Activated CD4-positive, alpha-beta T cell treated with anti-CD3 and anti-CD28 coated beads for 36 hours (primary cell): Measurements from ENCODE around the gene IGSF9. TPM values are rescaled to one million over a fixed set of nuclear protein-coding genes. Genes with fewer than 3 reads are reported as not detected.
A peak's percentile ranks its signal among the peaks of the same experiment; 100 is the strongest.

Experiments
- ATAC-seq: fragments of 200-7000 bp; cut with Tn5 transposase; one replicate; pipeline ENCODE4 v1.10.0; 2021; ENCODE audit warnings: mild to moderate bottlenecking, moderate library complexity
- CTCF ChIA-PET: fragments of 350-600 bp; sonication (Branson Sonifier 250); formaldehyde crosslinking; loops from one replicate; lab custom pipeline; 2021; ENCODE audit warnings: antibody characterized with exemption; lab: Charles Lee
- POLR2A ChIA-PET: fragments of 350-600 bp; sonication (Branson Sonifier 250); formaldehyde crosslinking; loops from one replicate; lab custom pipeline; 2021; ENCODE audit warnings: antibody characterized with exemption, inconsistent platforms; lab: Charles Lee
- DNase-seq: peaks from one replicate; pipeline ENCODE4 v3.0.0-alpha.2; 2020
- H3K27ac Mint-ChIP-seq: one replicate; pipeline ENCODE4 v1.8.0; 2021; ENCODE audit warnings: mixed read lengths
- H3K27me3 Mint-ChIP-seq: one replicate; pipeline ENCODE4 v1.8.0; 2021; ENCODE audit warnings: mixed read lengths
- H3K36me3 Mint-ChIP-seq: one replicate; pipeline ENCODE4 v1.8.0; 2021; ENCODE audit warnings: low read depth, mixed read lengths
- H3K4me1 Mint-ChIP-seq: one replicate; pipeline ENCODE4 v1.8.0; 2021; ENCODE audit warnings: mixed read lengths
- H3K4me3 Mint-ChIP-seq: one replicate; pipeline ENCODE4 v1.8.0; 2021; ENCODE audit warnings: mild to moderate bottlenecking, moderate library complexity, mixed read lengths
- H3K9me3 Mint-ChIP-seq: one replicate; pipeline ENCODE4 v1.8.0; 2021; ENCODE audit warnings: low read depth, mixed read lengths
- intact Hi-C, 2 experiments: fragments of 100-400 bp; cut with DNase I in 1 of 2; cut with micrococcal nuclease in 1 of 2; formaldehyde crosslinking; loops; one replicate each; pipeline versions ENCODE4 v1.14.2 to v1.15.1; 2022 to 2024; cut with DNase I, micrococcal nuclease
- total RNA-seq, 2 experiments: library from RNA; stranded (reverse); gene quantifications; one replicate each; pipeline ENCODE4 v1.2.3, GENCODE V29; 2021

IGSF9 gene
- total RNA-seq, 2 experiments from 2014 or later: 0.07 TPM; not detected in 1

DNA sequence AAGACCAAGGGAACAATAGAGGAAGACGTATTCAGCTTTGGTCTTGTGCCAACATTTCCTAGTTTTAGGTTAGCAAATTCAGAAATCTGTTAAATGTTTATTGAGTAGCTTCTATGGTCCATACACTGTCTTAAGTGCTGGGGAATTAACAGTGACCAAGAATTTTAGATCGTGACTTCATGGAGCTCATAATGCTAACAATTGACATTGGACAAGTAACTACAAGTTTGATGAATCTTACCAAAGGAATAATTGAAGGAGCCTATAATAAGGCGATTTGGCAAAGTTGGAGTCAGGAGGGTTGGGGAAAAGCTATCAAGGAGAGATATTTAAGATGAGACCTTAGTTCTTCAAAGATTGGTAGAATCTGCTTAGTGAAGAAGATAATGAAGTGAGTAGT lies 10.0 kb upstream of the IGSF9 start:
- ChIA-PET CTCF (interaction anchor here (0.7 to 1.7 kb wide), 4 partner anchors 17 to 52 kb away, joined by 3 to 8 read pairs (median 6); no protein-coding TSS in a partner anchor), POLR2A (interaction anchor here (0.6 kb wide), 1 partner anchor 150 kb away, joined by 3 read pairs; no protein-coding TSS in a partner anchor)
- Mint-ChIP-seq H3K27me3 (peaks cover 21% of the 10 kb centered on the region), H3K9me3 (no peaks in the 10 kb centered on the region), H3K4me3 (no peak overlapping the region), H3K36me3 (no peaks in the 10 kb centered on the region), H3K27ac (no peak overlapping the region), H3K4me1 (peaks cover 13% of the 10 kb centered on the region)
- DNase-seq (no peak), ATAC-seq (no peak)
- intact Hi-C loops: no loop called here

DNA sequence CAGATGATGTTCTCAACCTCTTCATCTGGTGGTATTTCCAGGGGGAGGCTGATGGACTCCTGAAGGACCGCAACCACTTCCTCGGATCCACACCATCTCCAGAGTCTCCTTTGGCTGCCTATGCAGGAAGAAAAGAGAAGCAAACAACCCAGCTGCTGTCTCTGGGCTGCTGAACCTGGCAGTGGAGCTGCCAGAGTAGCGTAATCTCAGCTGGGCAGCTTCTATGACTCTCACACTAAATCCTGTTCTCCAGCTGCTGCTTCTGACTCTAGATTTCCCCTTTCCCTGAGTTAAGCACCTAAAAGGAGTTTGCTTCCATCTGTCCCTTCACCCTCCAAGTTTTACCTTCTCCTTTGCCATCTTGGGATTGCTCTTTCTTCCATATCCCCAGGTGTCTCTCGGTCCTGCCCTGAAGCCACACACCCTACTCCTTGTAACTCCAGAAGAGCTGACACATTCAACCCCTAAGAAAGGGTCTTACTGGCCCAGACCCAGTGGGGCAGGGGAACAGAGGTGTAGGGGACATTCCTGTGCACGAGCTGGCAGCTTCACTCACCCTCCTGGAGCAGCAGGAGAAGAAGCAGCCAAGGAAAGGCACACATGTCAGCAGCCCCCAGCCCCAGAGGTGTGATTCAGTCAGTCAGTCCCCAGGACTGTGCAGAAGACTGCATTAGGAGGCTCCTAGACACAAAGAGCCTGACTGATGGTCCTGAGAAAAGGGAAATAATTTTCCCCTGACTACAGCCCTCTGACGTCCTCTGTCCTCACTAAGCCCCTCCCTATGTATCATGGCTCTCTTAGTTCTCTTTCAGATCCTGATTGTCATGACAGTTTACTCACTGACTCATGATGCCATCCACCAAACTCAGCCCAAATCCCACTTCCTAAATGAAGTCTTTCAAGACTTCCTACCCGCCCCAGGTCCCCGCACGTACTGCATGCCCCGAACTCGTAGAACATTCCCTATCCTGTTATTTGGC lies 8.4 kb upstream of the IGSF9 start, which contains the start of gene SLAMF9:
SLAMF9 (minus strand) TSS at position 702 of the 980 bp plus-strand sequence; CDS start at position 602, 100 bp downstream.
- intact Hi-C loops: no loop called here
- Mint-ChIP-seq H3K36me3 (no peaks in the 10 kb centered on the region), H3K27ac (no peak within 1 kb of the TSS), H3K4me3 (no peak within 1 kb of the TSS), H3K4me1 (peaks cover 3% of the 10 kb centered on the region), H3K9me3 (no peaks in the 10 kb centered on the region), H3K27me3 (peaks cover 20% of the 10 kb centered on the region)
- POLR2A ChIA-PET: interaction anchor here (0.5 kb wide), 1 partner anchor 1316 kb away, joined by 8 read pairs; no protein-coding TSS in a partner anchor
- DNase-seq (no peak), ATAC-seq (no peak)
- CTCF ChIA-PET: interaction anchor here (0.6 to 1.5 kb wide), 6 partner anchors 15 to 54 kb away, joined by 3 to 5 read pairs (median 4); no protein-coding TSS in a partner anchor

DNA sequence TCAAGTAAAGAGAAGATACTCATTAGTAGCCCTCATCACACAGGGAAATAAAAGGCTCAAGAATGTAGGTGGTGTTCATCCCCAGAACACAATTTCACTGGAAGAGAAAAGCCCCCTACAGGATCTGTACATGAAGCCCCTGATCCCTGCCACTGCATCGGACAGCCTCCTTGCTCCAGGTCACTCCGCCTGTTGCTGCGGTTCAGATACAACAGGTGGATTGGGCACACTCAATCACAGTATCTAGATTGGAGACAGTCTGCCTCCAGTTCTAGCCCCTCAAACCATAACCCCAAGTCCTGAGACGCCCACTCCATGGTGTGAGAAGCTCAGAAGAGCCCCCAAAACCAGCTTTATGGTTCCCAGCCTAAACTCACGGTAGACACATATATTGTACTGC lies 7.5 kb upstream of the IGSF9 start:
- intact Hi-C loops: no loop called here
- no peak for DNase-seq
- no peaks in the 10 kb centered on the region for H3K9me3 Mint-ChIP-seq
- no peak overlapping the region for H3K4me3 Mint-ChIP-seq
- H3K27me3 Mint-ChIP-seq: peaks cover 20% of the 10 kb centered on the region
- H3K27ac Mint-ChIP-seq: no peak overlapping the region
- ChIA-PET POLR2A (no interaction called here), CTCF (interaction anchor here (0.9 to 1.5 kb wide), 3 partner anchors 15 to 54 kb away, joined by 4 to 7 read pairs (median 5); no protein-coding TSS in a partner anchor)
- H3K36me3 Mint-ChIP-seq: no peaks in the 10 kb centered on the region
- ATAC-seq: no peak
- no peaks in the 10 kb centered on the region for H3K4me1 Mint-ChIP-seq

DNA sequence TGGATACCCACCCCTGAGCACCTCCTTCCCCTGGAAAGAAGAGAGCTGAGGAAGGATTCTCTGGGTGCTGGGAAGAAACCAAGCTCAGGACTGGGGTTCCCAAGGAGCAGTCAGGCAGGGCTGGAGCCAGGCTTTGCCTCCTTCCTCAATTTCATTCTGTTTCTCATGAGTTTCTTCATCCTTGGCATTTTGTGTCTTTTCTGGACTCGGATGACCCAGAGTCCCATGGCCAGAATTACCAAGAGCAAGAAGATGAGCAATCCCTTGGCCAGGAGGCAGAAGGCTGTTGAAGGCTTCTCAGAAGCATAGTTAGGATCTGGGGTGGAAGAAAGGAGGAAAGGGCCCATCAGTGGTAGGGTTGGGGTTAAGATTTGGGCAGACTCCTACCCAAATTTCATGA lies 6.1 kb upstream of the IGSF9 start:
- H3K4me1 Mint-ChIP-seq: no peaks in the 10 kb centered on the region
- ChIA-PET POLR2A (no interaction called here), CTCF (interaction anchor here (0.7 to 1.6 kb wide), 3 partner anchors 13 to 55 kb away, joined by 3 to 5 read pairs (median 4); no protein-coding TSS in a partner anchor)
- no peak overlapping the region for H3K27ac Mint-ChIP-seq
- intact Hi-C loops: no loop called here
- no peaks in the 10 kb centered on the region for H3K9me3 Mint-ChIP-seq
- ATAC-seq (no peak), DNase-seq (no peak)
- no peaks in the 10 kb centered on the region for H3K36me3 Mint-ChIP-seq
- no peak overlapping the region for H3K4me3 Mint-ChIP-seq
- peaks cover 21% of the 10 kb centered on the region for H3K27me3 Mint-ChIP-seq

DNA sequence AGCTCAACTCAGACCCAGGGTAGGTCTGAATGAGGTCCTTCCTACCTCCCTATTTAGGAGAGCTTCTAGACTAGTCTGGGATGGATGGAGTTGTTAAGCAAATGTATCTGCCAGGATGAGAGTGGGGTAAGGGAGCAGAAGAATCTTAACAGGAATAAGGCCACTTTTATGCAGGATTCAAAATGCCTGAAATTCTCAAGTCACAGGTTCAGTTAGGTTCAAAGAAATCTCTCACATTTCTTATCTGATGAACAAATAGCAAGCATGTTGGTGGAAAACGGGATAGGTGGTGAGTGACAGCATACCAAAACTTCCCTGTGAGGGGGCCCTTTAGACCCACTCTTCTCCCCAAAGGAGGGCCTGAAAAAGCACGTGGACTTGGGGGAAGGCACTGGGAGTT lies 5.6 kb upstream of the IGSF9 start:
- no peak overlapping the region for H3K27ac Mint-ChIP-seq
- intact Hi-C loops: no loop called here
- CTCF ChIA-PET: interaction anchor here (0.7 to 1.6 kb wide), 3 partner anchors 12 to 56 kb away, joined by 3 to 5 read pairs (median 4); no protein-coding TSS in a partner anchor
- DNase-seq (no peak), ATAC-seq (no peak)
- no peaks in the 10 kb centered on the region for H3K9me3 Mint-ChIP-seq
- H3K4me3 Mint-ChIP-seq: no peak overlapping the region
- POLR2A ChIA-PET: no interaction called here
- H3K4me1 Mint-ChIP-seq: no peaks in the 10 kb centered on the region
- H3K27me3 Mint-ChIP-seq: peaks cover 20% of the 10 kb centered on the region
- no peaks in the 10 kb centered on the region for H3K36me3 Mint-ChIP-seq

DNA sequence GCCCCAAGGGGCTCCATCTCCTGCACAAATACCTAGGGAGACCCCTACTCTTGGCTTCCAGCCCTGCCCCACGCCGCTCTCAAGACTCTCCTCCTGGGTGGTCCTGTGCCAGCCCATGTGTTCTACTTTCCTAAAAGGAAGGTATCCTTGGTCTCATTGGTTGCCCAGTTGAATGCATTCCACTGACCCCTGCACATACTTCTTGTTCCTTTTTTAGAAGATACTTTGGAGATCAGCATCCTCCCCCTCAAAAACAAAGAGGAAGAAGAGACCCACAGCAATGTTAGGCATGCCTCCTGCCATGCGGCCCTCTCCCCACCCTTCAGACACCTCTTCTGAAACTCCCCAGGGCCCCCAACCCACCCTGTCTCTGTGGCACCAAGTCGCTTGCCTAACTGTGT lies 4.6 kb upstream of the IGSF9 start:
- intact Hi-C loops: no loop called here
- CTCF ChIA-PET: interaction anchor here (4.7 kb wide), 1 partner anchor 58 kb away, joined by 24 read pairs; no protein-coding TSS in a partner anchor
- Mint-ChIP-seq H3K36me3 (no peaks in the 10 kb centered on the region), H3K4me1 (peaks cover 4% of the 10 kb centered on the region), H3K4me3 (no peak overlapping the region), H3K27me3 (peaks cover 25% of the 10 kb centered on the region), H3K27ac (no peak overlapping the region), H3K9me3 (no peaks in the 10 kb centered on the region)
- no peak for ATAC-seq
- no peak for DNase-seq
- POLR2A ChIA-PET: no interaction called here

DNA sequence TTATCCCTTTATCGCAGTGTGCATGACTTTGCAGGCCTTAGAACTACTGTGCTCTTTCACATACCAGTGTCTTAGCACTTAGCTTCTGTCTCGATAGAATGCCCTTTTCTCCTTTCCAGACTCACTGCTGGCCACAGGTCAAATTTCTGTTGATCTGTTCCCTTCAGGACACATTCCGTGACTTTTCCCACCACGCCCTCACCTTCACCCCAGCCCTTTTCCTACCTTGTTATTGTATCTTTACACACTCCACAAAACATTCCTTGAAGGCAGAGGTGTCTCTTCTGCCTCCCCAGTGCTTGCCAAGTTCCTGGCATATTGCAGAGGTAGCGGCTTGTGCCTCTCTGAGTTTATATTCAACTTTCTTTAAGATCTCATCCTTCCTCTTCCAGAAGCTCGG lies 3.7 kb upstream of the IGSF9 start:
- Mint-ChIP-seq H3K36me3 (no peaks in the 10 kb centered on the region), H3K27ac (no peak overlapping the region), H3K4me3 (no peak overlapping the region), H3K27me3 (peaks cover 29% of the 10 kb centered on the region), H3K4me1 (peaks cover 7% of the 10 kb centered on the region), H3K9me3 (no peaks in the 10 kb centered on the region)
- no peak for DNase-seq
- no peak for ATAC-seq
- intact Hi-C loops: no loop called here
- ChIA-PET POLR2A (no interaction called here), CTCF (interaction anchor here (1.0 to 4.7 kb wide), 2 partner anchors 8 to 59 kb away, joined by 3 to 24 read pairs; no protein-coding TSS in a partner anchor)

DNA sequence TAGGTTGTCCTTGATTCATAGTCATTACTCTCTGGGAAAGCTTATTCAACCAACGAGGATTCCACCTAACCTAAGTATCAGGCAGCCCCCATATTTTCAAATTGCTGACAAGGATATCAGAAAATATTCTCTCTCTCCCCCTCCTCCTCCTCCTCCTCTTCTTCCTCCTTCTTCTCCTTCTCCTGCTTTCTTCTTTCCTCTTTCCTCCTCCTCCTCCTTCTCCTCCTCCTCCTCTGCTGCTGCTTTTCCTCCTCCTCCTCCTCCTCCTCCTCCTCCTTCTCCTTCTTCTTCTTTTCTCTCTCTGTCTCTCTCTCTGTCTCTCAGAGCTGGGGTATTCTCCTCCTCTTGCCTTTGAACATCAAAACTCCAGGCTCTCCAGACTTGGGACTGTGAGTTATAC lies 2.5 kb upstream of the IGSF9 start:
- Mint-ChIP-seq H3K27ac (no peak overlapping the region), H3K9me3 (no peaks in the 10 kb centered on the region), H3K4me3 (no peak overlapping the region), H3K4me1 (peaks cover 7% of the 10 kb centered on the region), H3K36me3 (no peaks in the 10 kb centered on the region), H3K27me3 (peaks cover 33% of the 10 kb centered on the region)
- intact Hi-C loops: no loop called here
- no peak for ATAC-seq
- no peak for DNase-seq
- ChIA-PET CTCF (interaction anchor here (0.7 to 4.7 kb wide), 2 partner anchors 60 to 252 kb away, joined by 3 to 24 read pairs; no protein-coding TSS in a partner anchor), POLR2A (no interaction called here)

DNA sequence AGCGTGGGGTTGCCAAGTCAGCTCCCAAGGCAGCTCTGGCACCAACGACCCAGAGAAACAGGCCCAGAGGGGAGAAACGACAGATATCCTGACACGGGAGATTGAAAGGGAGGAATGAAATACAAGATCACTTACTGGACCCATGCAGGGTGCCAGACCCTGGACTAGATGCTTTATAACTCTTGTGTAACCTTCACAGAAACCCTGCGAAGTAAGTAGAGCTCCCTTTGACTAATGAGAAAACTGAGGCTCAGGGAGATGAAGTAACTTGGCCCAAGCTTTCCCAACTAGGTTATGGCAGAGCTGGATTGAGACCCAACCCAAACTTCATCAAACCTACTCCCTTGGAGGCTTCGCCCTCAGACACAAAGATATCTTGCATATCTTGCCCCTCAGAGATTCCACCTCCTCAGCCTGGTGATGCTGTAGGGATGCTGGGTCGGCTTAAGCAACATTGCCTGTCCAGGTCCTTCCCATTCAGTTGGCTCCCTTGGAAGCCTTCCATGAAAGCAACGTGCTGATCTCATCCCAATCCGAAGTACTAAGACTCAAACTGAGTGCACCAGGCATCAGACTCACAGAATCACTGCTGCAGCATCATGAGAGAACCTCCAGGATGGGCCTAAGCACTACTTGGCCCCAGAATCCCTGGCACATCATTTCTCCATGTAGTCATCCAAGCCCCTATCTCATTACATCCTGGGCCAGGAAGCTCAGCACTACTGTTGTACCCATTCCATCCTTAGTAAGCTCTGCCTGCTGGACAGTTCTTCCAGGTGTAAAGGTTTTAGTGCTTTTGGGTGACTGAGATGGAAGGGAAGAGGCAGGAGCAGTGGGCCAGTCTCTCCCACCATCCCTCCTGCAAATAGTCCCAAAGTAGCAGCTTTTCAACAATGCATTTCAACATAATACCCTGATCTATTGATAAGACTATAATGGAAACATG lies 1.1 kb upstream of the IGSF9 start:
- H3K4me1 Mint-ChIP-seq: peaks cover 7% of the 10 kb centered on the region
- POLR2A ChIA-PET: interaction anchor here (0.6 to 2.0 kb wide), 2 partner anchors 23 to 1279 kb away, joined by 6 to 10 read pairs; no protein-coding TSS in a partner anchor
- no peak overlapping the region for H3K27ac Mint-ChIP-seq
- DNase-seq (no peak), ATAC-seq (no peak)
- H3K4me3 Mint-ChIP-seq: peak overlapping the region; percentile 5
- intact Hi-C loops: no loop called here
- peaks cover 34% of the 10 kb centered on the region for H3K27me3 Mint-ChIP-seq
- CTCF ChIA-PET: interaction anchor here (0.6 to 4.7 kb wide), 9 partner anchors 9 to 148 kb away, joined by 3 to 24 read pairs (median 4); no protein-coding TSS in a partner anchor
- no peaks in the 10 kb centered on the region for H3K9me3 Mint-ChIP-seq
- no peaks in the 10 kb centered on the region for H3K36me3 Mint-ChIP-seq

DNA sequence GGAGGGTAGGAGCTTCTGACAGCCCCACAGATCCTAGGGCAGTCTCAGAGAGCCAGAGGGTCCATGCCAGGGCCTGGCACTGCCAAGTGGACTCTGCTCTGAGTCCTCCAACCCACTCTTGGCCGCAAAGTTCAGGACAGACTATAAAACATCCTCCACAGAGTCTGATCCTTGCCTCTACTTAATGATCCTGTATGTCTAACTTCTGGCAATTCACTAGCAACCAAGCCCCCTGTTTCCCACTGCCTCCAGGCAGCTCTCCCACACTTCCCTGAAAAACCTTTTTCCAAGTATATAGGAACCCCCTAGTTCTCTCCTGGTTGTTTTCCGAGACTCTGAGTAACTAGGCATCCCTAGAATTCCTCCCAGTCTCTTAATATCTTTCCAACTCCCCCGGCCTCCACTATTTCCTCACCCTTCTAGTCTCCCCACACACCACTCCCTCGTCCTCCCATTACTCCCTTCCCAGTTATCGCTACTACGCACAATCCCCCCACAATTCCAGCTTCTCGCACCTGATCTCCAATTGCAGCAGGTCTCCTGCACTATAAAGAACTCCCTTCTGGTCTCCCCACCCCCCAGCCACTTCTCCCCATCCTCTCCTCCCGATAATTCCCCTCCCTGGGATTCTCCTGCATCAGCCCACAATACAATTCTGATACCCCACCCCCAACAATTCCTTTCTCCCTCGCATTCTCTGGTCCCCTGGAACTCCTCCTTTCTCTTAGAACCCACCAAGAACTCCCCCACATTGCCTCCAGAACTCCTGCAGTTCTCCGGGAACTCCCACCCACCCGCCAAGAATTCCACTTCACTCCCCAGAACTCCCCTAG lies 574 bp downstream of the IGSF9 start:
- ATAC-seq (no peak), DNase-seq (no peak)
- Mint-ChIP-seq H3K4me1 (peaks cover 7% of the 10 kb centered on the region), H3K36me3 (no peaks in the 10 kb centered on the region), H3K9me3 (no peaks in the 10 kb centered on the region), H3K27ac (no peak overlapping the region), H3K27me3 (peaks cover 27% of the 10 kb centered on the region), H3K4me3 (peak overlapping the region; percentile 35)
- ChIA-PET CTCF (interaction anchor here (0.7 to 4.7 kb wide), 6 partner anchors 55 to 236 kb away, joined by 3 to 24 read pairs (median 4); no protein-coding TSS in a partner anchor), POLR2A (interaction anchor here (2.0 kb wide), 1 partner anchor 21 kb away, joined by 10 read pairs; no protein-coding TSS in a partner anchor)
- intact Hi-C loops: loop anchor here in 1 of 2 experiments (1.0 kb wide), 1 partner anchor 20 kb away; the partner anchor contains the start of gene TAGLN2
